AG08395 (cell line): ENCODE results near the gene GSG1.
"Not testable (repeated sequence)": the region's sequence is repeated elsewhere in the genome, so short reads cannot be mapped to it uniquely, and the experiment has no call there.

Experiments
- DNase-seq: peaks from one replicate; pipeline ENCODE4 v3.0.0; 2012; ENCODE audit warnings: mixed read lengths, low spot score

GSG1 gene

DNA sequence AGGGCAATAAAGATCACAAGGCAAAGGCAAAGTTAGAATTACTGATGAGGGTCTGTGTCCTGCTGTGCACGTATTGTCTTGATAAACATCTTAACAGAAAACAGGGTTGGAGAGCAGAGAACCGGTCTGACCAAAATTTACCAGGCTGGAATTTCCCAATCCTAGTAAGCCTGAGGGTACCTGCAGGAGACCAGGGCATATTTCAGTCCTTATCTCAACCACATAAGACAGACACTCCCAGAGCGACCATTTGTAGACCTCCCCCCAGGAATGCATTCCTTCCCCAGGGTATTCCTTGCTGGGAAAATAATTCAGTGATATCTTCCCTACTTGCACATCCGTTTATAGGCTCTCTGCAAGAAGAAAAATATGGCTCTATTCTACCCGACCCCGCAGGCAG lies 49.9 kb downstream of the GSG1 start:
- not testable (repeated sequence) for DNase-seq

DNA sequence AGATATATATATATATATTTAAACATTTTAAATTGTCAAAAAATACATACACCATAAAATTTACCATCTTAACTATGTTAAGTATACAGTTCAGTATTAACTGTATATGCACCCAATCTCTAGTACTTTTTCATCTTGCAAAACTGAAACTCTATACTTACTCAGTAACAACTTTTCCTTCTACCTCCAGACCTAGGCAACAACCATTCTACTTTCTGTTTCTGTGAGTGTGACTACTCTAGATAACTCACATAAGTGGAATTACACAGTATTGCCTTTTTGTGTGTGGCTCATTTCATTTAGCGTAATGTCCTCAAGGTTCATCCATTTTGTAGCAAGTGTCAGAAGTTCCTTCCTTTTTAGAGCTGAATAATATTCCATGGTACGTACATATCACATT lies 51.0 kb downstream of the GSG1 start:
- DNase-seq = no peak

- peak; percentile 63 for DNase-seq
Observed at GRCh38 chr12:13049816-13050215, 53.7 kb downstream of the GSG1 start.

DNA sequence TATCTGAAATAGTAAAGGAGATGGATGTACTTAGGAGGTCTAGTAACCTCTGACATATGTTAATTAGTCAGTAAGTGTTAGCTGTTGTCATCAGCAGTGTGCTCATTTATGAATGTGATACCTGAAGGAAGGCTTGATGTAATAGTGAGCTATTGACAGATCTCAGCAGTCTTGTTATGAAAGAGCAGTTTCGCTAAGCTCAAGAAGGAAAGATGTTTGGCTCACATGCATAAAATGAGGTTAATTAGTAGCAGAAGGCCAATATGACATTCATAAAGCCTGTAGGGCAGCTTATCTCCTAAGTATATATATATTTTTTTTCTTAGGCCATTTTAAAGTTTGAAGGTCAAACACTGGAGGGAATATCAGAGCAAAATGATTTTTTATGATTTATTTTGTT lies 56.5 kb downstream of the GSG1 start:
- DNase-seq = no peak

DNA sequence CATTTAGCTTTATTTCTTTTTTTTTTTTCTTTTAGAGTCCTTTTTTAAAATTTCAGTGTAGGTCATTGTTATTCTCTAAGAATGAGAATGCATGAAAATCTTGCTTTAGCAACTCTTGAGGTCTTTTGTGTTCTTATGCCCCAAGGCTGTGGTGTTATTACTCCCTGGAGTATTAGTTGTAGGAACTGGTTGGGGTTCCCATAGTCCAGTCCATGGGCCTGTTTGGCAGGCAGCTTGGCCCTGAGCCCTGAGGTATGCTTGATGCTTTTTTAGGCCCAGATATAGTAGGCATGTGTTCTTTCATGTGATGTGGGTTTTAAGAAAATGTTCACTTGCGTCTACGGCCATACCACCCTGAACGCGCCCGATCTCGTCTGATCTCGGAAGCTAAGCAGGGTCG lies 57.7 kb downstream of the GSG1 start:
- no peak for DNase-seq

DNA sequence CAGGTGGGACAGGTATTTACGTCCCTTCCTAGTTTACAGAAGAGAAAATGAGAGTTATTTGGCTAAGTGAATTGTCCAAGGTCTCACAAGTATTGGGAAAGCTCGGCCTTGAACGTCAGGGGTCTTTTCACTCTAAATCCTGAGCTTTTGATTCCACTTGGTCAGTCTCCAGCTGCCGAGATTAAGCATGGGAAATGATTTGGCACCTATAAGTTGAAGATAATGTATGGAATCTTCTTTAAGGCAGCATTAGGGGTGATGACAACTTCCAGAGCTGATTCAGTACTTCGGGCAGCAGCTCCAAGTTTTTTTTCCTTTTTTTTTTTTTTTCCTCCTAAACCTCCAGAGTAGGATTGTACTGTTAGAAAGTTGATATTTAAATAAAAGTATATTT lies 58.6 kb downstream of the GSG1 start:
- DNase-seq = peak; percentile 35

- peak; percentile 92 for DNase-seq
Observed at GRCh38 chr12:13044002-13044905, 59.2 kb downstream of the GSG1 start, which contains the start of gene FAM234B. FAM234B (plus strand) TSS chr12:13044381; CDS start chr12:13044404, 23 bp downstream.

- DNase-seq = no peak
Observed at GRCh38 chr12:13042666-13043230, 60.7 kb downstream of the GSG1 start.

DNA sequence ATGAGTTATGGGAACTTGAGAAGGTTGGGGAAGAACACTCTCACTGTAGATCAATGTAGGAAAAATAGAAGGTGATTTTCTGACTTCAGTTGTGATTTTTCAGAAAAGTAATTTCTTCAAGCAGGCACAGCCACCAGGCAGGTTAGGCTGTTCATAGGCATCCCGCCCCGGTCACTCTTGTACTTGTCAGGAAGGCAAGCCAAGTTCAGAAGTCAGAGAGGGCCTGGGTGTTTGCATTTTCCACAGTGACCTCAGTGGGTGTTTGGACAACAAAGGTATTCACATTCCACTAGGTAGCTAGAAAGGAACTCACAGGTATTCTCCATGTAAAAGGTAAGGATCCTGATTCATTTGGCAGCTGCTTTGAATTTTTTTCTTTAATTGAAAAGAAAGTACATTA lies 62.2 kb downstream of the GSG1 start:
- no peak for DNase-seq

DNA sequence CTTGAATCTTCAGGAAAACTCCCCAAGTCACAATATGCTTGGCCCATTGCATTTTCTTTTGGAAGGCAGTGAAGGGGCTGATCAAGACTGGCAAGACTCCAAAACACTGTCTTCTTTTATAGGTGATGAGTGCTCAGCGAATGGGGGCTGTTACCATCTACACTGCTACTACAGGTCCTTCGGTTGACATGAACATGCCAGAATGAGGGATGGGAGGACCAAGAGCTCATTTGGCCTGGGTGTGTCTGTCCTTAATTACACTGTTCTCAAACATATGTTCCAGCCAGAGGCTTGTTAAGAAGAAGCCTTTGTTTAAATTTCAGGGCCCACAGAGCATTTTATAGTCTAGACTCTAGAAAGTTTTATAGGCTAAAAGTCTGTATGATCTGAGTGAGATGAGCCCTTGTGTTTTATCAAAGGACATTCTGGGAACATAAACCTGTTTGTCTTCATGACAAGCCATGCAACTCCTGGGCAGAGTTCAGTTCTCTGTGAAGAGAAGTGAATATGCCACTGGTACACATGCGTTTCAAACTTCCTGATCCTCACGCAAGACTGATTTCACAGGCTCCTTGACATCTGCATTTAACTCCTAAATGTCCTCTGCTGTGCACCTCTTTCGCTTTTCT lies 64.0 kb downstream of the GSG1 start:
- no peak for DNase-seq

DNA sequence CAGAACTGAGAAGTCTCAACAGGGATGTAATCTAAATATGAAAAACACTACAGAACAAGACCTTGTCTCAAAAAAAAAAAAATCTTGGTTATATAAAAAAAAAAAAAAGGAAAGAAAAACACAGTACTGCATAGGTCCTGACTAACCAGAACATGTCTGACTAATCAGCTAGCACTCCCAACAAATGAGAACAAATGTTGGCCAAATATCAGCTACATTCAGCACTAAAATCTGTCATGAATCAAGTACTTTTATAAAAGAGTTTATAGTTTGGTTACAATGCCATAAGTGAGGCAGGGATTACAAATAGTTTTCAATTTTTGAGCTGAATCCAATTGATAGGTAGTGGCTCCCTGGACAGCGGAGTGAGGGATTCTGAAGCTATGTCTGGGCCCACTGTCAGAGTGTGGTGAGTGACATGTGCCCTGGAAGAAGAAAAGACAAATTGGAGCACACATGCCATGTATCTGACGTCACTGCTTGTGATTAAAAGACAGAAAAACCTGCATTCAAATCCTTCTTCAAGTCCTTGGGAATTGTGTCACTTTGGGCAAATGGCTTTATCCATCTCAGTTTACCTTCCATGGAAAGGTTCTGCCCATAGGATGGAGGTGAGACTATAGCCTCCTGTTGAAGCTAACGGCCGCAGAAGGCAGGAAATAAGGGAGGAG lies 64.8 kb downstream of the GSG1 start:
- DNase-seq = peak; percentile 85

DNA sequence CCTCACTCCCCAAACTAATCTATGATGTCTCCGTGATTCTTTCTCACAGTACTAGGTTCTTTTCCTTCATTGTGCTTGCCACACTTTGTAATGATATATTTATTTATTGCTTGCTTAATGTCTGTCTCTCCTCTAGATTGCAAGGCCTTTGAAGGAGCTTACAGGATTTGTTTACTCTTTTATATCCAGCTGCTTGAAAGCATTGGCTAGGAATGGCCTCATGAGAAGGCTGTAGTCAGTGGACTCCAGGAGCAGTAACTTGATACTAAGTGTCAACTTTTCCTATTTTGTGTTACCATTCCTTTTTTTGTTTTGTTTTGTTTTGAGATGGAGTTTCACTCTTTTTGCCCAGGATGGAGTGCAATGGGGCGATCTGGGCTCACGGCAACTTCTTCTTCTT lies 66.6 kb downstream of the GSG1 start:
- no peak for DNase-seq

- not testable (repeated sequence) for DNase-seq
Observed at GRCh38 chr12:13035335-13035734, 68.1 kb downstream of the GSG1 start.
